ENCODE data around the gene ZNF514.
"Not testable (repeated sequence)": the region's sequence is repeated elsewhere in the genome, so short reads cannot be mapped to it uniquely, and the experiment has no call there.

ZNF514 gene

DNA sequence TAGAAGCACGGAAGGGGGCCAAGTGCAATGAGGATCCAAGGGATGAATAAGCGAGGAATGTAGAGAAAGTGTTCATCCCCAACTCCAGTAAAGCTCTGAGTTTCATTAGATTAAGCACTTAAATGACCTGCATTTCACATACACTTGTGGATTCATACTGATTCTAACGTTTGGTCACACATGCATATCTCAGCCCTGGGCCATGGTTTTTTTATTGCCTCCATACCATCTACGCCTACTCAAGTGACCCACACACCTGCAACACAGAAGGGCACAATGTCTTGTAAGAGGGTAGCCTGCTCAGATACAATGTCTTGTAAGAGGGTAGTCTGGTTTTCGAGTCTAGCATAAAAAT, 37.5 kb downstream of the ZNF514 start:
- Histone ChIP-seq H3K9me3 (ENCODE audit: insufficient read depth, low read depth, low read length) (no peaks in the 10 kb centered on the region), H3K27me3 (ENCODE audit: insufficient read depth, low read length) (no peaks in the 10 kb centered on the region; the same call in 1 of the 2 replicates), H3K27ac (ENCODE audit: low read depth, low read length) (peak overlapping the region; percentile 98; the same call in 1 of the 2 replicates), H3K9ac (ENCODE audit: low read depth, low read length) (peak overlapping the region; percentile 100), H3K36me3 (ENCODE audit: insufficient read depth, low read length) (peaks cover 7% of the 10 kb centered on the region), H3K4me1 (ENCODE audit: insufficient read depth, low read length) (peaks cover 4% of the 10 kb centered on the region; the same call in 1 of the 2 replicates), H3K4me3 (ENCODE audit: low read length) (peak overlapping the region; percentile 100)
- 28% methylated on average over 5 of the region's 5 CpGs for WGBS

DNA sequence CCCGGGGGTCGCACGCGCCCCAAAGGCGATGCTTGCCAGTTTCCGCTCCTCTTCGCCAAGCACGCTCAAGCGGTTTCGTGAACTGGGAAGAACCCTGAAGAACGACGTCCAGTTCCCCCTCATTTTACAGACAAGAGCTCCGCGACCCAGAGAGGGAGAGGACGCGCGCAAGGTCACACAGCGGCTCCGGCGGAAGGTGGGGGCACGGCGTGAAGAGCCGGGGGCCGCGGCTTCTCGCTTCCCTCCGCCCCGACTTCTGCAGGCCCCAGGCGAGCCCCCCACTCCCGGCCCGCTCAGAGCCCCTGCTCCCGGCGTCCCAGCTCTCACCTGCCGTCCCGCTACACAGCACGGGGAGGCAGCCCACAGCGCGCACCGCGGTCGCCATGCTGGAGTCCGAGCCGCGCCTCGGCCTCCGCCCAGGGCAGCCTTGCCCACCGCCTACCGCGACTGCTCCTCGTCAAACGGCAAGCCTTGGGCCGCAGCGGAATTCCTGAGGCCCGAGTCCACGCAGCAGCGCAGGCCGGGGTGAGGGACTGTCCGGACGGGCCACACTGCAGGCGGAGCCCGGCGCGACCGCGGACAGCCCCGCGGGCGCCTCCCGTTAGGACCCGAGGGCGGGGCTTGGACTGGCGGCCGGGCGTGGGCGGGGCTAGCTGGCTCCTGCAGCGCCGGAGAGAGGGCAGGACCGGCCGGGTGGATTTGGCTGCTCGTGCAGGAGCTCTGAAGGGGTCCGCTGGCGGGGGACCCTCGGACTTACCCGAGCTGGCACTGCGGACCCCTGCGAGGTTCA, 38.0 kb downstream of the ZNF514 start, which contains the start of gene MRPS5:
MRPS5 (minus strand) TSS at position 402 of the 790 bp plus-strand sequence; CDS start at position 385, 17 bp downstream.
- WGBS = under 1% methylated on average over 86 of the region's 86 CpGs
- peak within 1 kb of the TSS; percentile 100 for H3K4me3 ChIP-seq (ENCODE audit: low read length)
- H3K4me1 ChIP-seq (ENCODE audit: insufficient read depth, low read length) = peaks cover 4% of the 10 kb centered on the region; the same call in 1 of the 2 replicates
- H3K36me3 ChIP-seq (ENCODE audit: insufficient read depth, low read length) = peaks cover 10% of the 10 kb centered on the region
- no peaks in the 10 kb centered on the region for H3K9me3 ChIP-seq (ENCODE audit: insufficient read depth, low read depth, low read length)
- H3K27ac ChIP-seq (ENCODE audit: low read depth, low read length) = peak within 1 kb of the TSS; percentile 98
- peak within 1 kb of the TSS; percentile 100 for H3K9ac ChIP-seq (ENCODE audit: low read depth, low read length)
- no peaks in the 10 kb centered on the region; the same call in 1 of the 2 replicates for H3K27me3 ChIP-seq (ENCODE audit: insufficient read depth, low read length)

DNA sequence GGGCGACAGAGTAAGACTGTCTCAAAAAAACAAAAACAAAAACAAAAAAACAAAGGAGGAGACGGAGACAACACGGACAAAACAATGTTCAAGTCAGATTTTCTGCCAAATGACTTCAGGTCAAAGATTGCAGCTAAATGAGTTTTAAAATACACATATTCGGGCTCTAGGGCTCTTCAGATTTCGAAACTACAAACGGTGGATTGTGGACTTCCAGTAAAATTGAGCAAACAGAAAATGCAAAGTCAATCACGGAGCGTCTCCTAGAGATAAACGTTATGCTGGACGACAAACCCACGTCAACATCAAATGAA, 38.6 kb downstream of the ZNF514 start:
- Histone ChIP-seq H3K9ac (ENCODE audit: low read depth, low read length) (peak overlapping the region; percentile 100), H3K27me3 (ENCODE audit: insufficient read depth, low read length) (no peaks in the 10 kb centered on the region; the same call in 1 of the 2 replicates), H3K4me3 (ENCODE audit: low read length) (peak overlapping the region; percentile 100), H3K4me1 (ENCODE audit: insufficient read depth, low read length) (peaks cover 4% of the 10 kb centered on the region; the same call in 1 of the 2 replicates), H3K27ac (ENCODE audit: low read depth, low read length) (peak overlapping the region; percentile 98), H3K9me3 (ENCODE audit: insufficient read depth, low read depth, low read length) (no peaks in the 10 kb centered on the region), H3K36me3 (ENCODE audit: insufficient read depth, low read length) (peaks cover 15% of the 10 kb centered on the region)
- 1% methylated on average over 11 of the region's 11 CpGs for WGBS

DNA sequence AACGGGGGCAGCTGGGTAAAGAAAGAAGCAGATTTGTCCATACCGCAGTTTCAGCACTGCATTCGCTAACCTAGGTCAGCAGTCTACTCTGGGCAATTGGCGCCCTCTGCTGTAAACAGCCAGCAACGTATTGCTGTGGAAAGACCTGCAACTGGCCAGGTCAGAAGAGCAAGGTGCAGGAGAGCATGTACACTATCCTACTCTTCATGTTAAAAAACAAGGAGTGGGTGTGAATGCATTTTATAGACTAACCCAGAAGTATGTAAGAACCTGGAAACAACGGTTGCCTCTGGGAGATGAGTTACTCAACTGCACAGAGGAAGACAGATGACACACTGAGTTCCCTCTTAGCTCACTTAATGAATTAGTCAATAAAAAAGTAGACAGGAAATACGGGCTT, 44.2 kb downstream of the ZNF514 start:
- WGBS = 49% methylated on average over 7 of the region's 7 CpGs
- Histone ChIP-seq H3K9ac (ENCODE audit: low read depth, low read length) (no peak overlapping the region), H3K36me3 (ENCODE audit: insufficient read depth, low read length) (peaks cover 61% of the 10 kb centered on the region), H3K9me3 (ENCODE audit: insufficient read depth, low read depth, low read length) (no peaks in the 10 kb centered on the region), H3K27me3 (ENCODE audit: insufficient read depth, low read length) (no peaks in the 10 kb centered on the region), H3K4me1 (ENCODE audit: insufficient read depth, low read length) (peaks cover 3% of the 10 kb centered on the region; the same call in 1 of the 2 replicates), H3K4me3 (ENCODE audit: low read length) (no peak overlapping the region), H3K27ac (ENCODE audit: low read depth, low read length) (no peak overlapping the region)

DNA sequence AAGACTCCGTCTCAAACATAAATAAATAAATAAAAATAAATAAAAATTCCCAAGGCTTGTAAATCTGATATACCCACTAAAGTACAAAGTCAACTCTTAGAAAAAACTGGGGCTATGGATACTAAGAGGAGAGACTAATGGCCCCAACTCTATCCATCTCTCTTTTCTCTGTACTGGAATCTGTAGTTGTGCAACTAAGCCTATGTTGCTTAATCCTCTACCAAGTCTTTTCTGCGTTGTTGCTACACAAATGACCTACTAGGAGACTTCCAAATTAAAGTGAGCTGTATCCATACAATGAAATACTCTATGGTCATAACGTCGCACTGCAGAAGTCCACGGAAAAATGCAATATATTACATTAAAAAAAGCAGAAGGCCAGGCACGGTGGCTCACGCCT, 46.2 kb downstream of the ZNF514 start:
- no peak overlapping the region for H3K9ac ChIP-seq (ENCODE audit: low read depth, low read length)
- WGBS = 97% methylated on average over 6 of the region's 7 CpGs
- H3K9me3 ChIP-seq (ENCODE audit: insufficient read depth, low read depth, low read length) = no peaks in the 10 kb centered on the region
- H3K27me3 ChIP-seq (ENCODE audit: insufficient read depth, low read length) = no peaks in the 10 kb centered on the region
- H3K36me3 ChIP-seq (ENCODE audit: insufficient read depth, low read length) = peaks cover 81% of the 10 kb centered on the region
- no peak overlapping the region for H3K4me3 ChIP-seq (ENCODE audit: low read length)
- peaks cover 2% of the 10 kb centered on the region; the same call in 1 of the 2 replicates for H3K4me1 ChIP-seq (ENCODE audit: insufficient read depth, low read length)
- no peak overlapping the region for H3K27ac ChIP-seq (ENCODE audit: low read depth, low read length)

DNA sequence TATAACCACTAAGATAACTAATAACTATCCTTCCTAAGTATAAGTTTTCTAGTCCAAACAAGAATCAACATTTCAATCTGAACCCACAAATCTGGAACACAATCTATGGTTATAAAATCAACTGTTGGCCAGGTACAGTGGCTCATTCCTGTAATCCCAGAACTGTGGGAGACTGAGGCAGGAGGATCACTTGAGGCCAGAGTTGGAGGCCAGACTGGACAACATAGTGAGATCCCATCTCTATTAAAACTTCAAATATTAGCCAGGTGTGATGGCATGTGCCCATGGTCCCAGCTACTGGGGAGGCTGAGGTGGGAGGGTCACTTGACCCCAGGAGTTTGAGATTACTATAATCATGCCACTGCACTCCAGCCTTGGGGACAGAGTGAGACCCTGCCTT, 49.3 kb downstream of the ZNF514 start:
- Histone ChIP-seq H3K9ac (ENCODE audit: low read depth, low read length) (no peak overlapping the region), H3K27me3 (ENCODE audit: insufficient read depth, low read length) (no peaks in the 10 kb centered on the region), H3K4me3 (ENCODE audit: low read length) (no peak overlapping the region), H3K36me3 (ENCODE audit: insufficient read depth, low read length) (peaks cover 94% of the 10 kb centered on the region), H3K9me3 (ENCODE audit: insufficient read depth, low read depth, low read length) (no peaks in the 10 kb centered on the region), H3K27ac (ENCODE audit: low read depth, low read length) (no peak overlapping the region), H3K4me1 (ENCODE audit: insufficient read depth, low read length) (no peaks in the 10 kb centered on the region)

DNA sequence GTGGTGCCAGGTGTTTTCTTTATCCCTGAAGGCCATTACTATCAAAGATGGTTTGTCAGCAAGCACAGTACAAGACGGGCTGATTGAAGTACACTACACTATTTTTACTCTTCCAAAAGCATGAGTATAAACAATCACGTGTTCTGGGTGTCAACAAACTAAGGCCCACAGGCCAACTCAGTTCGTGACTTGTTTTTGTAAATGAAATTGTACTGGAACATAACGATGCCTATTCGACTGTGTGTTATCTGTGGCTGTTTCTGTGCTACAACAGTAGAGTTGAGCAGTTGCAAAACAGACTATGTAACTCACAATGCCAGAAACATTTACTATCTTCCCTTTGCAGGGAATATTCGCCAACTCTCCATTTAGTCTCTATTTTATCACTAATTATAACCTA, 50.4 kb downstream of the ZNF514 start:
- Histone ChIP-seq H3K27ac (ENCODE audit: low read depth, low read length) (no peak overlapping the region), H3K4me1 (ENCODE audit: insufficient read depth, low read length) (no peaks in the 10 kb centered on the region), H3K9me3 (ENCODE audit: insufficient read depth, low read depth, low read length) (no peaks in the 10 kb centered on the region), H3K4me3 (ENCODE audit: low read length) (no peak overlapping the region), H3K27me3 (ENCODE audit: insufficient read depth, low read length) (no peaks in the 10 kb centered on the region), H3K36me3 (ENCODE audit: insufficient read depth, low read length) (peaks cover 95% of the 10 kb centered on the region), H3K9ac (ENCODE audit: low read depth, low read length) (no peak overlapping the region)
- 96% methylated on average over 6 of the region's 6 CpGs for WGBS

DNA sequence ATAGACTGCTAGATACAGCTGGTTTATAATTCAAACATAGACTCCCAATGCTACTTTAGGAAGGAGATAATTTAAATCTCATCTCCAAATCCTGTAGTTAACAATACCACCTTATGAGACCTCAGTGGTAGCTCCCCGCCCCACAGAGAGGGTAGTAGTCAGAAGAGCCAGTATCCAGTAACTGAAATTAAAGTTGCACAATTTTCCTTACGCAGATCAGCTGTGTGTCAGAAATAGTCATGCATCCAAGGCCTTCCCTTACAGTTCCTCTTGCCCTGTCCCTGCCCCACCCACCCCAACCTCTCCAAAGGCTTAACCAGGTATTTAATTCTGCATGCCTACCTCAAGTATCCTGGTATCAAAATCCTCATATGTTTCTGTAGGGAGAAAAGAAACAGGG, 53.6 kb downstream of the ZNF514 start:
- H3K4me1 ChIP-seq (ENCODE audit: insufficient read depth, low read length) = no peaks in the 10 kb centered on the region
- peaks cover 98% of the 10 kb centered on the region for H3K36me3 ChIP-seq (ENCODE audit: insufficient read depth, low read length)
- H3K4me3 ChIP-seq (ENCODE audit: low read length) = no peak overlapping the region
- no peak overlapping the region for H3K27ac ChIP-seq (ENCODE audit: low read depth, low read length)
- no peaks in the 10 kb centered on the region for H3K27me3 ChIP-seq (ENCODE audit: insufficient read depth, low read length)
- H3K9me3 ChIP-seq (ENCODE audit: insufficient read depth, low read depth, low read length) = no peaks in the 10 kb centered on the region
- WGBS = 87% methylated on average over 2 of the region's 2 CpGs
- no peak overlapping the region for H3K9ac ChIP-seq (ENCODE audit: low read depth, low read length)

DNA sequence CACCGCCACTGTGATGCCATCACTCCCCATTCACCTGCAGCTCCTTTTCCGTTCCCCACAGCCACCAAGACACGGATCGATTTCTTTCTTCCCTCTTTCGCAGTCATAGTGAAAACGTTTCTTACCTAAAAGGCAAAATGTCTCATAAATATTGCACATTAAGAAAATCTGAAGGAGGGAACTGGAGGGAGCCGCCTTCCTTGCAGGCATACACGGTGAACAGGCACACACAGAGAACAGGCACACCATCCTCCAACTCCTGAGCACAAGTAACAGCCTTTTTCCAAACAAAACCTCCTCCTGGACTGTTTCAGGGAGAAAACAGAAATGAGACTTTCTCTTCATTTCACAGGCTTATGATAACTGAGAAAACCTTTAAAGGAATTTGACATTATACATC, 55.0 kb downstream of the ZNF514 start:
- 96% methylated on average over 8 of the region's 8 CpGs for WGBS
- Histone ChIP-seq H3K27ac (ENCODE audit: low read depth, low read length) (no peak overlapping the region), H3K4me1 (ENCODE audit: insufficient read depth, low read length) (no peaks in the 10 kb centered on the region), H3K9me3 (ENCODE audit: insufficient read depth, low read depth, low read length) (no peaks in the 10 kb centered on the region), H3K36me3 (ENCODE audit: insufficient read depth, low read length) (peaks cover 97% of the 10 kb centered on the region), H3K27me3 (ENCODE audit: insufficient read depth, low read length) (no peaks in the 10 kb centered on the region), H3K9ac (ENCODE audit: low read depth, low read length) (no peak overlapping the region), H3K4me3 (ENCODE audit: low read length) (no peak overlapping the region)

DNA sequence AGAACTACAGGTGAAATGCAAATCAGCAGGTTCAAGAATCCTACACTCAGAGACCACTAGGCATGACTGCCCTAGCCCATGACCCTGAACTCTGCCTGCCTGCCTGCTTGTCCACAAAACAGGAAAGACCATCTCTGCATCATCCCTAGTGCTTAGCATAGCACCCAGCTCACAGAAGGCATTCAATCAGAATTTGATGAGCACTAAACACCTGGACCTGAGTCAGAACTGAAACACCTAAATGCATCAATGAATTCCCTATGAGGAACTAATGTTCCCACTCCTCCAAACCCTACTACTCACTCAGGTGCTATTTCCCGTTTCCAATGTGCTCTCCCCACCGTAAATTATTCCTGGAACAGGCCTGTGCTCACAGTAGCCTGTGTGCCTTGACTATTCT, 59.7 kb downstream of the ZNF514 start:
- Histone ChIP-seq H3K27ac (ENCODE audit: low read depth, low read length) (no peak overlapping the region), H3K9me3 (ENCODE audit: insufficient read depth, low read depth, low read length) (no peaks in the 10 kb centered on the region), H3K36me3 (ENCODE audit: insufficient read depth, low read length) (peaks cover 61% of the 10 kb centered on the region), H3K27me3 (ENCODE audit: insufficient read depth, low read length) (no peaks in the 10 kb centered on the region), H3K9ac (ENCODE audit: low read depth, low read length) (no peak overlapping the region), H3K4me3 (ENCODE audit: low read length) (no peak overlapping the region), H3K4me1 (ENCODE audit: insufficient read depth, low read length) (no peaks in the 10 kb centered on the region)
- WGBS = 95% methylated on average over 2 of the region's 2 CpGs

DNA sequence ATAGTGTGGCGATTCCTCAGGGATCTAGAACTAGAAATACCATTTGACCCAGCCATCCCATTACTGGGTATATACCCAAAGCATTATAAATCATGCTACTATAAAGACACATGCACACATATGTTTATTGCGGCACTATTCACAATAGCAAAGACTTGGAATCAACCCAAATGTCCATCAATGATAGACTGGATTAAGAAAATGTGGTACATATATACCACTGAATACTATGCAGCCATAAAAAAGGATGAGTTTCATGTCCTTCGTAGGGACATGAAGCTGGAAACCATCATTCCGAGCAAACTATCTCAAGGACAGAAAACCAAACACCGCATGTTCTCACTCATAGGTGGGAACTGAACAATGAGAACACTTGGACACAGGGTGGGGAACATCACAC, 61.4 kb downstream of the ZNF514 start:
- H3K27me3 ChIP-seq (ENCODE audit: insufficient read depth, low read length); H3K9ac ChIP-seq (ENCODE audit: low read depth, low read length); H3K4me3 ChIP-seq (ENCODE audit: low read length); H3K9me3 ChIP-seq (ENCODE audit: insufficient read depth, low read depth, low read length); H3K4me1 ChIP-seq (ENCODE audit: insufficient read depth, low read length); H3K27ac ChIP-seq (ENCODE audit: low read depth, low read length): not testable (repeated sequence)
- WGBS = 93% methylated on average over 4 of the region's 5 CpGs
- peaks cover 52% of the 10 kb centered on the region for H3K36me3 ChIP-seq (ENCODE audit: insufficient read depth, low read length)
